Heart right ventricle (tissue), 16 donors: ENCODE results near the gene TMEM120B. TPM values are rescaled to one million over a fixed set of nuclear protein-coding genes. Genes with fewer than 3 reads are reported as not detected.

ENCODE experiments used
- ATAC-seq, 8 donors: fragments of 200-7000 bp; cut with Tn5 transposase; one replicate each; pipeline ENCODE4 v1.9.1; 2020; ENCODE audit warnings: mild to moderate bottlenecking in 8 of 8, moderate library complexity in 8 of 8, moderate number of reproducible peaks in 1 of 8
- DNase-seq, 2 donors: peaks; one replicate each; pipeline ENCODE4 v3.0.0-alpha.2; 2020
- H3K27ac ChIP-seq, 10 donors: fragments of 200-600 bp; sonication (generic) in 2 of 10; one replicate each; pipeline versions ENCODE4 v1.5.0 to v1.8.0; 2020 to 2022; ENCODE audit warnings: mild to moderate bottlenecking in 3 of 10
- H3K27me3 ChIP-seq, 7 donors: fragments of 200-600 bp; one replicate each; pipeline ENCODE4 v1.8.0; 2021 to 2022; ENCODE audit warnings: mild to moderate bottlenecking in 2 of 7
- H3K36me3 ChIP-seq, 9 donors: fragments of 200-600 bp; sonication (generic) in 1 of 9; one replicate each; pipeline versions ENCODE4 v1.5.0 to v1.8.0; 2020 to 2022; ENCODE audit warnings: mild to moderate bottlenecking in 2 of 9
- H3K4me1 ChIP-seq, 9 donors: fragments of 200-600 bp; sonication (generic) in 1 of 9; one replicate each; pipeline versions ENCODE4 v1.5.0 to v1.8.0; 2020 to 2022; ENCODE audit warnings: mild to moderate bottlenecking in 4 of 9
- H3K4me3 ChIP-seq, 10 donors: fragments of 200-600 bp; sonication (generic) in 2 of 10; one replicate each; pipeline versions ENCODE4 v1.5.0 to v1.8.0; 2020 to 2022; ENCODE audit warnings: mild to moderate bottlenecking in 7 of 10, moderate library complexity in 2 of 10
- H3K9me3 ChIP-seq, 11 donors: fragments of 200-600 bp in 10 of 11; sonication (generic) in 2 of 11; one replicate each; pipeline versions ENCODE4 v1.5.0 to v1.8.0; 2013 to 2022; ENCODE audit warnings: mild to moderate bottlenecking in 2 of 11, control low read depth in 1 of 11, moderate library complexity in 1 of 11
- CTCF ChIP-seq, 9 donors: fragments of 200-600 bp; sonication (generic) in 2 of 9; IDR thresholded peaks; one replicate each; pipeline versions ENCODE4 v1.5.0 to v1.8.0; 2021 to 2022; ENCODE audit warnings: antibody characterized with exemption in 9 of 9, mild to moderate bottlenecking in 5 of 9, moderate library complexity in 1 of 9
- WGBS, 2 donors: extraction: QIAGEN DNeasy Blood & Tissue Kit; methylation state at CpG; one replicate each; pipeline ENCODE4 v1.1.7; 2013; ENCODE audit warnings: inconsistent platforms in 1 of 2; 5-methylcytosine and 5-hydroxymethylcytosine counted together
- intact Hi-C, 10 donors: fragments of 100-400 bp; cut with DNase I; formaldehyde crosslinking; loops; one replicate each; pipeline versions ENCODE4 v1.11.1 to v1.14.2; 2022
- polyA plus RNA-seq, 2 donors: library from polyadenylated mRNA; stranded (reverse); fragments of 200-250 nt; gene quantifications; one replicate each; pipeline ENCODE4 v1.2.3, GENCODE V29; 2013
- total RNA-seq, 10 donors: library from RNA; stranded (reverse); fragmentation: NEBNext Ultra II Directional in 3 of 10; extraction: Animal tissue kit (Norgen Biotek cat#: 25700) in 3 of 10; gene quantifications; one replicate each; pipeline versions ENCODE4 v1.2.1 to v1.2.4, GENCODE V29; 2021 to 2023
- donor health status: Arrhythmogenic right ventricular cardiomyopathy.
- donor health status: ischemic (EF 13 %, LVEDD 7.1; RV severe dilation, severe dysfunction).
- donor health status: healthy with polysubstance abuse.
- donor health status: DM: no; HTN: yes; CAD: no.
- donor health status: DM: no; HTN: no; CAD: no.
- donor health status: ischemic (EF 25% LVEDD 6.9; RV normal size, moderate dysfunction).
- donor health status: ischemic (EF 25% LVEDD 5.7; RV mildly dilated, moderate dysfunction).
- donor health status: healthy.
- donor health status: DM: yes; HTN: yes; CAD: no.
- donor health status: Ischemic cardiomyopathy.
- donor health status: ischemic (EF 35%, LVEDD 5.7; RV mildly dilated, moderate dysfunction).
- donor health status: nonischemic (EF 11% LVEDD 7.7; RV severe dilation, severe dysfunction).
- donor health status: DM: yes; HTN: yes; CAD: no.
- donor health status: PGD.
- donor health status: ischemic (EF 29% LVEDD 5.4; RV normal size, mild dysfunction).
- donor health status: nonischemic (EF 23%, LVEDD 6.1; RV moderate dilation, normal function).

TMEM120B gene
- total and polyA plus RNA-seq, 12 donors: 5.3 to 12.7 (median 7.4) TPM

- H3K4me3 ChIP-seq: no peak overlapping the region
- intact Hi-C loops: loop anchor here in 8 of 10 donors (2.0 to 5.0 kb wide), 5 partner anchors 57 to 73 kb away; partner anchors contain the start of gene TMEM120B (in 5 of the 8)
- WGBS, 2 donors: 66 to 67% methylated on average over 11 of the region's 11 CpGs
- no peaks in the 10 kb centered on the region for H3K9me3 ChIP-seq
- H3K27me3 ChIP-seq: no peaks in the 10 kb centered on the region
- H3K4me1 ChIP-seq: peaks cover 13 to 71% (median 41%) of the 10 kb centered on the region in 9 donors
- no peak for TF ChIP-seq CTCF (IDR thresholded peaks at IDR 0.05)
- H3K36me3 ChIP-seq: peaks cover 0 to 7% (median 0%) of the 10 kb centered on the region in 9 donors
- ATAC-seq: peak in 3 of 8 donors; percentile 10 to 58 (median 20)
- DNase-seq: peak in 1 of 2 donors; percentile 58
- H3K27ac ChIP-seq: peak overlapping the region in 5 of 10 donors; percentile 22 to 74 (median 53)
These were observed 57.3 kb downstream of the TMEM120B start for GRCh38 chr12:121769831-121770301.

- Histone ChIP-seq H3K36me3 (peaks cover 0 to 7% (median 0%) of the 10 kb centered on the region in 9 donors), H3K9me3 (no peaks in the 10 kb centered on the region), H3K4me1 (peaks cover 13 to 73% (median 41%) of the 10 kb centered on the region in 9 donors), H3K4me3 (no peak overlapping the region), H3K27me3 (no peaks in the 10 kb centered on the region), H3K27ac (peak overlapping the region in 5 of 10 donors; percentile 22 to 74 (median 53))
- no peak for ATAC-seq
- intact Hi-C loops: loop anchor here in 6 of 10 donors (2.0 to 5.0 kb wide), 4 partner anchors 58 to 74 kb away; partner anchors contain the start of gene TMEM120B (in 2 of the 6)
- TF ChIP-seq CTCF (IDR thresholded peaks at IDR 0.05): no peak
- DNase-seq: no peak
- 51 to 80% methylated on average over 9 of the region's 9 CpGs for WGBS, 2 donors
These were observed 57.8 kb downstream of the TMEM120B start for GRCh38 chr12:121770388-121770787.

- Histone ChIP-seq H3K27me3 (no peaks in the 10 kb centered on the region), H3K4me1 (peaks cover 13 to 80% (median 41%) of the 10 kb centered on the region in 9 donors), H3K36me3 (peaks cover 0 to 3% (median 0%) of the 10 kb centered on the region in 9 donors), H3K4me3 (no peak overlapping the region), H3K27ac (peak overlapping the region in 4 of 10 donors; percentile 49 to 74 (median 56)), H3K9me3 (no peaks in the 10 kb centered on the region)
- ATAC-seq: no peak
- 75 to 84% methylated on average over 25 of the region's 25 CpGs for WGBS, 2 donors
- TF ChIP-seq CTCF (IDR thresholded peaks at IDR 0.05): no peak
- intact Hi-C loops: loop anchor here in 6 of 10 donors (2.0 to 5.0 kb wide), 4 partner anchors 59 to 74 kb away; partner anchors contain the start of gene TMEM120B (in 2 of the 6)
- no peak for DNase-seq
These were observed 58.5 kb downstream of the TMEM120B start for GRCh38 chr12:121770813-121771625.

GRCh38 chr12:121773011-121773777 lies 60.6 kb downstream of the TMEM120B start:
- no peaks in the 10 kb centered on the region for H3K9me3 ChIP-seq
- 40% methylated on average over 14 of the region's 14 CpGs for WGBS, 2 donors
- DNase-seq (peak; percentile 64 to 70), ATAC-seq (peak; percentile 56 to 78 (median 68))
- no peaks in the 10 kb centered on the region for H3K27me3 ChIP-seq
- intact Hi-C loops: loop anchor here in 8 of 10 donors (1.0 to 5.0 kb wide), 6 partner anchors 61 to 76 kb away; partner anchors contain the start of gene TMEM120B (in 2 of the 8)
- H3K27ac ChIP-seq: peak overlapping the region in 9 of 10 donors; percentile 31 to 80 (median 72)
- peaks cover 0 to 5% (median 0%) of the 10 kb centered on the region in 9 donors for H3K36me3 ChIP-seq
- TF ChIP-seq CTCF (IDR thresholded peaks at IDR 0.05): peak; percentile 54 to 87 (median 79)
- peaks cover 4 to 68% (median 29%) of the 10 kb centered on the region in 9 donors for H3K4me1 ChIP-seq
- peak overlapping the region in 1 of 10 donors; percentile 11 for H3K4me3 ChIP-seq
